GM18508 (cell line): Measurements from ENCODE around the gene ZNF83.
"Not testable (repeated sequence)": the region's sequence is repeated elsewhere in the genome, so short reads cannot be mapped to it uniquely, and the experiment has no call there.

Source experiments
- ATAC-seq: cut with Tn5 transposase; IDR thresholded peaks from one replicate; pipeline ENCODE4 v1.9.1; 2021; ENCODE audit warnings: moderate number of reproducible peaks; ENCODE audit not compliant: insufficient read depth, unreplicated experiment

ZNF83 gene

GRCh38 chr19:52637718-52638585 is at the start of gene ZNF83:
Gene ZNF83, minus strand, starts transcription at chr19:52638355.
- no peak for ATAC-seq

DNA sequence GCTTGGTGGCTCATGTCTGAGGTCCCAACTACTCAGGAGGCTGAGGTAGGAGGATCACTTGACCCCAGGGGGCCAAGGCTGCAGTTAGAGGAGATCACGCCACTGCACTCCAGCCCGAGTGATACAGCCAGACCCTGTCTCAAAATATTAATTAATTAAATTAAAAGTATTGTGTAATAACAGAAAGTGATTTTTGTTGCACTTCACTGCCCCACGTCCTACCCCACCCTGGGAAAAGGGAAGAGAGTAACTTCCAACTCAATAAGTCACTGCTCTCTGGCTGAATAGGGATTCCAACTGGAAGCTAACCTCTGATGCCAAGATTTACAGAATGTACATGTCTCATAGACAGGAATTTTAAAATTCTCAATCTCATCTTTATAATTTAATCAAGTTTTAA is 49.5 kb upstream of the ZNF83 start:
- no peak for ATAC-seq

DNA sequence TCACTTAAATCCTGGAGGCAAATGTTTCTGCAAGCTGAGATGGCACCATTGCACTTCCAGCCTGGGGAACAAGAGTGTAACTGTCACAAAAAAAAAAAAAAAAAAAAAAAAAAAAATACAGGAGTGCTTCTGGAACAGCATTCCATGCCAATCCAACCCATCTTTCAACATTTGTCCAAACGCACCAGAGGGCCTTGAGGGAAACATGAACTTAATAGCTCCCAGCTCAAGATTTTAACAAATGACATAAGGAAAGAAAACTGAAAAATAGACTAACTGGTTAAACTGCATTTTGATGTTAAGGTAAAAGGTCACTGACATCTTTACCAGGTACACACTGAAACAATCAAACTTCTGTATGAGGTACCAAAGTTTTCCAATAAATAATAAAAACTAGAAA is 47.7 kb upstream of the ZNF83 start:
- ATAC-seq = no peak

GRCh38 chr19:52681216-52681615 is 43.1 kb upstream of the ZNF83 start:
- not testable (repeated sequence) for ATAC-seq

- no peak for ATAC-seq
These were observed 41.4 kb upstream of the ZNF83 start for GRCh38 chr19:52679598-52679997.

- not testable (repeated sequence) for ATAC-seq
These were observed 37.1 kb upstream of the ZNF83 start for GRCh38 chr19:52675239-52675638.

GRCh38 chr19:52673014-52673413 is 34.9 kb upstream of the ZNF83 start:
- no peak for ATAC-seq

GRCh38 chr19:52670046-52670445 is 31.9 kb upstream of the ZNF83 start:
- ATAC-seq = no peak

DNA sequence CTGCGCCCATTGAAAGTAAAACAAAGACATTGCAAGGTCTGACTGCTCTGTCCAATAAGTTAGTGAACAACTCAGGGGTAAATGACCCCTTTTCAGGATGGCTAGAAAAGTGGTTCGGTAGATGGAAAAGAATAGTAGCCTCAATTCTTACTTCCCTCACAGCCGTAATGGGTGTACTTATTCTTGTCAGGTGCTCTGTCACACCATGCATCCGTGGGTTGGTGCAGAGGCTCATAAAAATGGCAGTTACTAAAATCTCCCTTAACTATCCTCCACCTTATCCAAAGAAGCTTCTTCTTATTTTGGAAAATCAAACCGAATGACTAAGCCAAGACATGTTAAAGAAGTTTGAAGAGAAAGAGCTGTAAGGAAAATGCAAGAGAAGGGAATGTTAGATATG is 31.4 kb upstream of the ZNF83 start:
- ATAC-seq = no peak

DNA sequence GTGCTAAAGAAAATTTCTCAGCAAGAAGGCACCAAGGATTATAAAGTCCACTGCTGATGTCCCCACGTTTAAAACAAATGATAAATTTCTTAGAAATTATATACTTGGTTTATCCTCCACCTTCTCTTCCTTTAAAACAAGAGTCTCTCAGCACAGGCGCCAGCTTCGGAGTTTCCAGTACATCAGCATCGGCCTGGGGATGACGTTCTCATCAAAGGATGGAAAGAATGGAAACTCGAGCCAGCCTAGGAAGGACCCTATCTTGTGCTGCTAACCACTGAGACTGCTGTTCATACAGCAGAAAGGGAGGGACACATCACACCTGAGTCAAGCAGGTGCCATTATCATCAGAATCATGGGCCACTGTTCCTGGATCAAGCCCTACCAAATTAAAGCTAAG is 29.8 kb upstream of the ZNF83 start:
- ATAC-seq = no peak

DNA sequence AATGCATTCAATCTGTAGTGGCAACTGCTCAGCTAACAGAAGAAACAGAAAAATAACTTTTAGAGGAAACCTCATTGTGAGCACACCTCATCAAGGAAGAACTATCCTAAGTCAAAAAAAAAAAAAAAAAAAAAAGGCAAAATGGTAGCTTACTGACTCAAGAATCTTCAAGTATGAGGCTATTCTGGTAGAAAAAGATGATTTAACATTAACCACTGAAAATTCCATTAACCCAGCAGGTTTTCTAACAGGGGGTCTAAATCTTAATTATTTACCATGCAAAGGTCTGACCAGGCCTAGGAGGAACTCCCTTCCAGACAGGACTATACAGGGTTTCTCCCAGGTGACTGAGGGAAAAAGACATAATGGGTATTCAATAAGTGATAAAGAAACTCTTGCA is 28.4 kb upstream of the ZNF83 start:
- ATAC-seq = no peak

DNA sequence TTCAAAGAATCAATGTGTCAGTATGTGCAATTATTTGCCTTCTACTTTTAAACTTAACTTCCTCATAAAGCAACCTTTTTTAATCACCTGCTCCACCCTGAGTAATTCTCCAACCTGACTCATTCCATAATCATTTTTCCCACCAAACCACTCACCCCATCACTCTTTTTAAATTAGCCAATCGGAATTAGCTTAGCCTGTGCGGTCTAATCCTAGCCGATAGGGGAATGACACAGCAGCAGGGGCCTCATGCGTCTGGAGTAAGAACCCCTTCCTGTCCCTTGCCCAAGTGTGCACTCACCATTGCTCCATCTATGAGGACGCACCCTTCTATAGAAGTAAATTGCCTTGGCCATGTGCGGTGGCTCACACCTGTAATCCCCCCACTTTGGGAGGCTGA is 27.4 kb upstream of the ZNF83 start:
- ATAC-seq = no peak

GRCh38 chr19:52665027-52665426 is 26.9 kb upstream of the ZNF83 start:
- no peak for ATAC-seq

- ATAC-seq = no peak
These were observed 26.3 kb upstream of the ZNF83 start for GRCh38 chr19:52664461-52664860.

- ATAC-seq = no peak
These were observed 24.5 kb upstream of the ZNF83 start for GRCh38 chr19:52662631-52663030.

GRCh38 chr19:52660981-52661380 is 22.8 kb upstream of the ZNF83 start:
- no peak for ATAC-seq

- ATAC-seq = no peak
These were observed 20.9 kb upstream of the ZNF83 start for GRCh38 chr19:52659013-52659412.

DNA sequence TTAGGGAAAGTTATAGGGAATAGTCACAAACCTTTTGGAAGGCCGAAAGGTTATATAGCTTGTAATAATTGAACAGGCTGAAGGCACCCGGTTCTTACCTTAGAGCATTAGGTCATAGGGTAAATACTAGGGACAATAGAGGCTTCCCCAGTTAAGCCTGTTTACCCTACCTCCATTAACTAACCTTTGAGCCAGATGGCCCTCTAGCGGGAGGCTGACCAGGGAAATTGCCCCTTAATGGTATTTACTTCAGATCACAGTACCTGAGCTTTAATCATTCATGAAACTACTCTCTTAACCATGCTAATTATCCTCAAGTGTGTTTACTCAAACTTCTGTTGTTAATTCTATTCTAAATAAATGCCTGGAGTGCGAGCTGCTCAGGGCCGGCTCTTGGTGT is 20.4 kb upstream of the ZNF83 start:
- ATAC-seq = no peak

GRCh38 chr19:52653161-52653560 is 15.0 kb upstream of the ZNF83 start:
- ATAC-seq = no peak

GRCh38 chr19:52651956-52652355 is 13.8 kb upstream of the ZNF83 start:
- ATAC-seq = no peak

GRCh38 chr19:52648336-52649016 is 10.3 kb upstream of the ZNF83 start:
- ATAC-seq = no peak
